ENCODE data around the gene CCDC157. TPM values are rescaled to one million over a fixed set of nuclear protein-coding genes. Genes with fewer than 3 reads are reported as not detected.
"Not testable (repeated sequence)": the region's sequence is repeated elsewhere in the genome, so short reads cannot be mapped to it uniquely, and the experiment has no call there.

Gene CCDC157
- total RNA-seq, 2 donors from 2014 or later = 6.1 to 7.2 TPM

- H3K9me3 ChIP-seq (ENCODE audit: control insufficient read depth, low read length) = no peaks in the 10 kb centered on the region
- no peak overlapping the region for H3K27ac ChIP-seq (ENCODE audit: low read depth, low read length)
- H3K36me3 ChIP-seq (ENCODE audit: control insufficient read depth, insufficient read depth, low read length) = peaks cover 88% of the 10 kb centered on the region
- Mint-ChIP-seq H3K27ac (no peak overlapping the region), H3K4me1 (no peaks in the 10 kb centered on the region), H3K36me3 (ENCODE audit: low read depth) (peaks cover 94% of the 10 kb centered on the region), H3K27me3 (ENCODE audit: insufficient read depth) (no peaks in the 10 kb centered on the region), H3K4me3 (no peak overlapping the region), H3K9me3 (no peaks in the 10 kb centered on the region)
- H3K4me1 ChIP-seq (ENCODE audit: control insufficient read depth, insufficient read depth, low read length) = no peaks in the 10 kb centered on the region
- H3K27me3 ChIP-seq (ENCODE audit: control insufficient read depth, insufficient read depth, low read length, poor library complexity, severe bottlenecking) = no peaks in the 10 kb centered on the region
- 95% methylated on average over 4 of the region's 4 CpGs; no CpG with 5 or more reads in 1 of the 2 experiments for WGBS, 2 experiments (ENCODE audit: insufficient coverage in 1 of 2, insufficient read length in 1 of 2)
- DNase-seq = no peak
- TF ChIP-seq CTCF (conservative IDR thresholded peaks at IDR 0.05) = no peak
- no peak overlapping the region for H3K4me3 ChIP-seq (ENCODE audit: low read length)
- no peak overlapping the region for H3K9ac ChIP-seq (ENCODE audit: extremely low read depth, low read length, poor library complexity, severe bottlenecking)
These were observed 19.9 kb upstream of the CCDC157 start for GRCh38 chr22:30336752-30337460.

GRCh38 chr22:30337461-30337778 lies 19.4 kb upstream of the CCDC157 start:
- Mint-ChIP-seq H3K27me3 (ENCODE audit: insufficient read depth) (no peaks in the 10 kb centered on the region), H3K27ac (no peak overlapping the region), H3K4me3 (no peak overlapping the region), H3K4me1 (no peaks in the 10 kb centered on the region), H3K36me3 (ENCODE audit: low read depth) (peaks cover 95% of the 10 kb centered on the region), H3K9me3 (no peaks in the 10 kb centered on the region)
- Histone ChIP-seq H3K36me3 (ENCODE audit: control insufficient read depth, insufficient read depth, low read length) (peaks cover 89% of the 10 kb centered on the region), H3K9ac (ENCODE audit: extremely low read depth, low read length, poor library complexity, severe bottlenecking) (no peak overlapping the region), H3K27me3 (ENCODE audit: control insufficient read depth, insufficient read depth, low read length, poor library complexity, severe bottlenecking) (no peaks in the 10 kb centered on the region), H3K27ac (ENCODE audit: low read depth, low read length) (no peak overlapping the region), H3K4me1 (ENCODE audit: control insufficient read depth, insufficient read depth, low read length) (no peaks in the 10 kb centered on the region), H3K4me3 (ENCODE audit: low read length) (no peak overlapping the region), H3K9me3 (ENCODE audit: control insufficient read depth, low read length) (no peaks in the 10 kb centered on the region)
- DNase-seq = no peak
- 95 to 96% methylated on average over 7 to 8 of the region's 8 CpGs for WGBS, 2 experiments (ENCODE audit: insufficient coverage in 1 of 2, insufficient read length in 1 of 2)
- TF ChIP-seq CTCF (conservative IDR thresholded peaks at IDR 0.05) = no peak

GRCh38 chr22:30338341-30338740 lies 18.5 kb upstream of the CCDC157 start:
- not testable (repeated sequence) for H3K27ac Mint-ChIP-seq; H3K9ac ChIP-seq (ENCODE audit: extremely low read depth, low read length, poor library complexity, severe bottlenecking); H3K27me3 Mint-ChIP-seq (ENCODE audit: insufficient read depth); H3K9me3 ChIP-seq (ENCODE audit: control insufficient read depth, low read length); H3K4me1 ChIP-seq (ENCODE audit: control insufficient read depth, insufficient read depth, low read length); H3K4me1 Mint-ChIP-seq; H3K4me3 Mint-ChIP-seq; H3K27me3 ChIP-seq (ENCODE audit: control insufficient read depth, insufficient read depth, low read length, poor library complexity, severe bottlenecking); DNase-seq; H3K4me3 ChIP-seq (ENCODE audit: low read length); H3K27ac ChIP-seq (ENCODE audit: low read depth, low read length); H3K9me3 Mint-ChIP-seq
- WGBS, 2 experiments (ENCODE audit: insufficient coverage in 1 of 2, insufficient read length in 1 of 2) = 92% methylated on average over 9 of the region's 9 CpGs; no CpG with 5 or more reads in 1 of the 2 experiments
- H3K36me3 Mint-ChIP-seq (ENCODE audit: low read depth) = peaks cover 96% of the 10 kb centered on the region
- peaks cover 89% of the 10 kb centered on the region for H3K36me3 ChIP-seq (ENCODE audit: control insufficient read depth, insufficient read depth, low read length)

- Histone ChIP-seq H3K9ac (ENCODE audit: extremely low read depth, low read length, poor library complexity, severe bottlenecking) (no peak overlapping the region), H3K27ac (ENCODE audit: low read depth, low read length) (no peak overlapping the region), H3K9me3 (ENCODE audit: control insufficient read depth, low read length) (no peaks in the 10 kb centered on the region), H3K4me3 (ENCODE audit: low read length) (no peak overlapping the region), H3K36me3 (ENCODE audit: control insufficient read depth, insufficient read depth, low read length) (peaks cover 89% of the 10 kb centered on the region), H3K27me3 (ENCODE audit: control insufficient read depth, insufficient read depth, low read length, poor library complexity, severe bottlenecking) (no peaks in the 10 kb centered on the region), H3K4me1 (ENCODE audit: control insufficient read depth, insufficient read depth, low read length) (no peaks in the 10 kb centered on the region)
- no peak for TF ChIP-seq CTCF (conservative IDR thresholded peaks at IDR 0.05)
- H3K4me3 Mint-ChIP-seq = no peak overlapping the region
- no peaks in the 10 kb centered on the region for H3K27me3 Mint-ChIP-seq (ENCODE audit: insufficient read depth)
- no peaks in the 10 kb centered on the region for H3K4me1 Mint-ChIP-seq
- H3K9me3 Mint-ChIP-seq = no peaks in the 10 kb centered on the region
- WGBS, 2 experiments (ENCODE audit: insufficient coverage in 1 of 2, insufficient read length in 1 of 2) = 89 to 94% methylated on average over 4 to 7 of the region's 7 CpGs
- DNase-seq = no peak
- H3K27ac Mint-ChIP-seq = no peak overlapping the region
- peaks cover 95% of the 10 kb centered on the region for H3K36me3 Mint-ChIP-seq (ENCODE audit: low read depth)
These were observed 18.0 kb upstream of the CCDC157 start for GRCh38 chr22:30338802-30339201.

Measured in endodermal cell (in vitro differentiated cells).